8988T (cell line): ENCODE results near the gene COL16A1.

Source experiments
- DNase-seq: peaks from one replicate; pipeline ENCODE4 v3.0.0; 2011

COL16A1 gene

DNA sequence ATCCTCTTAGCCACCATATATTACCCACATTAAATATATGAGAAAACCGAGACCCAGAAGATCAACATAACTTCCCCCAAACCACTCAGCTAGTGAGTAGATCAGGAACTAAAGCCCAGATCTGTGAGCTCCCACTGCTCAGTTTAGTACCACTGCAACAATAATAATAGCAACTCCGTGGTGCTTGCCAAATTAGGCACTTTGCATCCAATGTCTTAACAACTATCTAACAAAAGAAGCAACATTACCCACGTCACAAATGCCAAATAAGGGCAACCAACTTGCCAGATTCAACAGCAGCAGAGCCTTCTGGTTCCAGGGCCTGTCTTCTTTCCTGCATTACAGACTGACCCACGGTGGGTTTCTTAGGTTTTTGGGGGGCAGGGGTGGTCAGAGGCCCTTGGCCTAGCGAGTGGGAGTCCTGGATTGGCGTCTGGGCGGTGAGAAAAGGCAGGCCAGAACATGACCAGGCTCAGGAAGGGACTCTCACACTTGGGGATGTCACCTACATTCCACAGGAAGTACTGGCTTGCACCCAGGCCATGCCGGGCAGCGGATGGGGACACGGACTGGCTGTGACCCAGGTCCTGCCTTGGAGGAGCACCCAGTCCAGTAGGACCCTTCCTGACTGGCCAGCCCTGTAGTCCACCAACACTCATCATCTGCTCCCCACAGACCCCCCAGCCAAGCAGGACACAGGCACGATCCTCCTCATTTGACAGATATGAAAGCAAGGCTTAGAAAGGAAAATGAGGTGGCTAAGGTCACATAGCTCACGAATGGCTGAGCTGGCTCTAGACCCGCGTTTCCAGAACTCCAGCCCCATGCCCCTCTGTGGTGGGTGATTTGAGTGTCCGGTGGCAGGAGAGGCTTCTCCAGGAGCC, 81.7 kb downstream of the COL16A1 start:
- no peak for DNase-seq

DNA sequence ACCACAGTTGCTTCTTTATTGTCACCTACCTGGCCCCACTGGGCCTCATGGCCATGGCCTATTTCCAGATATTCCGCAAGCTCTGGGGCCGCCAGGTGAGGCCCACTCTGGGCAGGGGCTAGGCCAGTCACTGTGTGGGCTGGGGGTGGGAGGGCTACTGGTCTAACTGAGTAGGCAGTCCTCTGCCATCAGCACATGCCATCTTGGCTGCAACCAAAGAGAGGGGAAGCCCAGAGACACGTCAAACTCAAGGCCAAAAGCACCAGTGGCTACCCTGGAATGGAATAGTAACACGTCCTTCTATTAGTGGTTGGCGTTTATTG, 82.4 kb downstream of the COL16A1 start:
- no peak for DNase-seq

DNA sequence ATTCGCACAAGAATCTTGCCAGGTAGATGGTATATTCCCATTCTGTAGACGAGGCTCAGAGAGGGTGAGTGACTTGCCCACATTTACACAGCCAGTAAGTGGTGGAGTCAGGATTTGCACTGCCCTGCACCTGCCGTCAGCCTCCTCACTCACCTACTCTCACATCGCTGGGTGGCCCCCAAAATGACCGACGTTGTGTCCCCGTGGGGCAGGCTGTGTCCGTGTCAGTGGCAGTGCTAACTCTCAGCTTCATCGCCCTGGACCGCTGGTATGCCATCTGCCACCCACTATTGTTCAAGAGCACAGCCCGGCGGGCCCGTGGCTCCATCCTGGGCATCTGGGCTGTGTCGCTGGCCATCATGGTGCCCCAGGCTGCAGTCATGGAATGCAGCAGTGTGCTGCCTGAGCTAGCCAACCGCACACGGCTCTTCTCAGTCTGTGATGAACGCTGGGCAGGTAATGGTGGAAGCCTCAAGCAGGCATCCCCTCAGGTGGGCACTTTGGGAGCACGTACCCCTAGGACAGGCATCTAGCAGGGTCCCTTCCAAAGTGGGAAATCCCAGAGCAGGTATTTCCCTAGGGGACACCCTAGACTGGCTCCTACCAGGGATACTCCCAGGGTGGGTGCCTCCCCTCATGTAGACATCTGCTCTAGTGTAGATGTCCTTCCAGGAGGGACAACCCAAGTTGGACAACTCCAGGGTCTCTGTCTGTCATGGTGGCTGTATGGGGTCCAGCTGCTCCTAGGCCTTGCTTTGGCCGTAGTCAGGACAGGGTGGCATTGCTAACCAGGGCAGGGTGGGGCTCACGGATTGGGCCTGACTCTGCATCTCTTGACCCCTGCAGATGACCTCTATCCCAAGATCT, 83.0 kb downstream of the COL16A1 start:
- no peak for DNase-seq

DNA sequence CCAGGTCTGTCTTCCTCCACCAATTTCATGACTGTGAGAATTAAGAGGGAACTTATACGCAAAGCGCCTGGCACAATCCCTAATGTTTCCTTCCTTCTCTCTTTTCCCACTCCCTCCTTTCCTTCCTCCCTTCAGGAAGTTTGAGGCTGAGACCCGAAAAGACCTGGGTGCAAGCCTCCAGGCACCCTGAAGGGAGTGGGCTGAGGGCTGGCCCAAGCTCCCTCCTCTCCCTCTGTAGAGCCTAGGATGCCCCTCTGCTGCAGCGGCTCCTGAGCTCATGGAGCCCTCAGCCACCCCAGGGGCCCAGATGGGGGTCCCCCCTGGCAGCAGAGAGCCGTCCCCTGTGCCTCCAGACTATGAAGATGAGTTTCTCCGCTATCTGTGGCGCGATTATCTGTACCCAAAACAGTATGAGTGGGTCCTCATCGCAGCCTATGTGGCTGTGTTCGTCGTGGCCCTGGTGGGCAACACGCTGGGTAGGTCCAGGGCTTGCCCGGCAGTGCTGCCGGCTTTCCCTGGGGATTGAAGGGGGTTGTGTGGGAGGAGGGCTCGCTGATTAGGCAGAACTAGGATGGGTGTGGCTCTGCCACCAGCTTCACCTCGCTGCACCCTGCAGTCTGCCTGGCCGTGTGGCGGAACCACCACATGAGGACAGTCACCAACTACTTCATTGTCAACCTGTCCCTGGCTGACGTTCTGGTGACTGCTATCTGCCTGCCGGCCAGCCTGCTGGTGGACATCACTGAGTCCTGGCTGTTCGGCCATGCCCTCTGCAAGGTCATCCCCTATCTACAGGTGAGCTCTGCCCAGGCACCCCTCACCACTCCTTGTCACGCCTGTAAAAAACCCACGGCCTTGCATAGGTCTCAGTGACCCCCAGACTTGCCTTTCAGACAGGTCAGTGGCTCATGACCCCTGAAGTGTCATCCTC, 84.6 kb downstream of the COL16A1 start:
- no peak for DNase-seq

DNA sequence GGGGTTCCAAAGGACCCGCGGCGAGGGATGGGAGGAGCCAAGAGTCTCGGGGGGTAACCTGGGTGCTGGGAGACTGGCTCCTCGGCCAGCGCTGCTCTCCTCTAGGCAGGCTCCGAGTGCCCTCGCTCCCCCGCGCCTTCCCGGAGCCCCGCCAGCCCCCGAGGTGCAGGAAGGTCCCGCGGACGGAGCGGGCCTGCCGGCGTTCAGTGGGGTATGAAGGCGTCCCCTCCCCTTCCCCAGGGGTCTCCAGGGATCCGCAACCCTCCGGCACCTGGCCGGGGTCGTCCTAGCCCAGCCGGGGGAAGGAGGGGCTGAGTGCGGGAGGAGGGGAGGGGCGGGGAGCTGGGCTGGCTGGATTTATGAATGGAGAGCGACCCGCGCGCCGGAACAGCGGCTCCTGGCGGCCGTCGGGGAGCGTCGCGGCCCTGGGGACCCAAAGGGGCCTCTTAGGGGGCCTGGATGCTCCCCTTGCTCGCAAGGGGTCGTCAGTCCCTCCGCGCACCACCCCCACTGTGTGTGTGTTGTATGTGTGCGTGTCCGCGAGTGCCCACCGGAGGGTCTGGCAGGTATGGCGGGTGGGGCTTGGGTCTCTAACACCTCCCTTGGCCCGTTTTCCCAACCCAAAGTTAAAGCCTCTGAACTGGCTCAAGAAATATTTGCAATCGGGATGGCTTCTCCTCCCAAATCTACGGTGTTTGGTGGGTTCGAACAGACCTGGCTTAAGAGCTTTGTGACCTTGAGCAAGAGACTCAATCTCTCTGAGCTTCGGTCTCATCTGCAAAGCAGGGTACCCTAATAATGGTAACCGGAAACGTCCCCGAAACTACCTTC, 85.7 kb downstream of the COL16A1 start:
- peak; percentile 66 for DNase-seq

DNA sequence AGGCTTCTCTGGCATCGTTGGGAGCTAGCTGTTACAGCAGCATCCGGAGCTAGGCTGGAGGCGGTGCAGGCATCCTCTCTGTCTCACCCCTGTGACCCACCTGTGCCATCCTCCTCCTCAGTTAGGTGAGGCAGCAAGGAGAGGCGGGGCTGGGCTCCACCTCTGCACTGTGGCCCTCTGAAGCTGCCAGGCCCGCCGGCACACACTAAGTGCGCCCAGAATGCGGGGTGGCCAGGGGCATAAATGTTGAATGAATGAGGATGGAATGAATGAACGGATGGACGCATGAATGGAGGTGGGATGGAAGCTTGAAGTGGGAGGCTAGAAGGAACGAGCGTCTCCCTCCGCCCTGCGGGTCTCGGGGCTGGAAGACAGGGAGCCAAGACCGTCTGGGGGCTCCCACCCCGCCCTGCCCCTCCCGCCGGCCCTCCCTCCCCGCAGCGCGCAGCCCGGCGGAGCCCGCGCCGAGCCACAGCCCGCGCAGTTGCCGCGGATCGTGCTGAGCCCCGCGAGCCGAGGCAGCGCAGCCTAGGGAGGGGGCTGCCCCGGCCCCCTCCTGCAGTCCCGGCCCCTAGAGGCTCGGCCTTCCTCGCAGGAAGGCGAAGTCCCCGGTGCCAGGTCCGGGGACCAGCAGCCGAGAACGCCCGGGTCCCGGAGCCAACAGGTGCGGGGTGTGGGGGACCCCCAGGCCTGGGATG, 86.5 kb downstream of the COL16A1 start, which contains the start of gene HCRTR1:
HCRTR1 (plus strand) TSS at position 472 of the 698 bp plus-strand sequence. CDS start 1,504 bp downstream, outside the sequence.
- no peak for DNase-seq

DNA sequence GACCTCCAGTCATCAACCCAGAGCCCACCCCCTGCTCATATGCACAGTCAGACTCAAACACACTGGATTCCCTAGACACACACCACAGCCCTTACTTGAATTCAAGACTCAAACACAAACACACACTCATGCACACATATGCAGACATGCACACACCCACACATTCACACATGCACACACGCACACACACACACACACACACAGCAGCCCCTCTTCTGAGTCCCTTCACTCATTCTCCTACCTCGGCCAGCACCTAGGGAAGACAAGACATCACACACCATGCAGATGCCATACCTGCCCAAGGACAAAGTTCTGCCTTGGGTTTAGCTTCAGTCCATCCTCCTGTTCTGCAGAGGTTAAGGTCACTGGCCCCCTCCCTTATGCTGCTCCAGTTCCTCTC, 87.9 kb downstream of the COL16A1 start:
- no peak for DNase-seq

DNA sequence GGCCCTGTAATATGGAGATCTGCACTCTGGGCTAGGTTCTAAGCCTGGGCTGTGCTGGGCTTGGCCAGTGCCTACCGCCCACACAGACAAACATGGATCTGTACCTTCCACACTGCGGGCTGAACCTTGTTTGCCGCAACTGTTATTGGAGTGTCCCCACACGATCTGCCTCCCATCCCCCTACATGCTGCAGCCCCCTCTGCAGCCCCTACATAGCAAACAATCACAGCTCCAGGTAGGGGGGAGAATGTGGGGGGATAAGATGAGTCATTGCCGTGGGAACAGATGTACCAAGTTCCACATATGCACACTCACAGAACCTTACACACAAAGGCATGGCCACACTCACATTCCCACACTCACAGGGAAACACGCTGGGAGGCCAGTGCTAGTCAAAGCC, 88.4 kb downstream of the COL16A1 start:
- no peak for DNase-seq

DNA sequence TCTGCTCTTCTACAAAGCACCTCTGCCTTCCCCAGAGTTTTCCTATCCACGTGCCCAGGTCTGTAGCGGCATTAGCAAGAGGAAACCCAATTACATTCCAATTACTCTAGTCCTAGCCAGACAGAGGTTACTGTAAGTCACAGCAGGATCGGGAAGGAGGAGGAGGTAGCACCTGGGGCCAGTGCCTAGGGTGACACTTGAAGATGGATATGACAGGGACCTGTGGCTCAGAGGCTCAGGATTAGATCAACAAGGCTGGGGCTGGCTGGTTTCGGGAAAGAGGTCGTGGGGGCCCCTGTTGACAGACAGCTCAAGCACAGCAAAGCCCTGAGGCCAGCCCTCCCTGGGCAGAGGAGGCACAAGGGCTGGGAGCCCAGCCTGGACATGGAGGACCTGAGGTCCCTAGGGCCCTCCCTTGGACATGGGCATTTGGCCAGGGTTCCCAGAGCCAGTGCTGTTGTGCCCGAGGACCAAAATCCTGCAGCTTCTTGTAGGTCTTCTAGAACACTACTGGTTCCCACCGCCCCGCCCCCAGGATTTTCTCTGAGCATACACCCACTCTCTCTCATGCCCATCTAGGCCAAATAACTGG, 89.3 kb downstream of the COL16A1 start:
- no peak for DNase-seq

DNA sequence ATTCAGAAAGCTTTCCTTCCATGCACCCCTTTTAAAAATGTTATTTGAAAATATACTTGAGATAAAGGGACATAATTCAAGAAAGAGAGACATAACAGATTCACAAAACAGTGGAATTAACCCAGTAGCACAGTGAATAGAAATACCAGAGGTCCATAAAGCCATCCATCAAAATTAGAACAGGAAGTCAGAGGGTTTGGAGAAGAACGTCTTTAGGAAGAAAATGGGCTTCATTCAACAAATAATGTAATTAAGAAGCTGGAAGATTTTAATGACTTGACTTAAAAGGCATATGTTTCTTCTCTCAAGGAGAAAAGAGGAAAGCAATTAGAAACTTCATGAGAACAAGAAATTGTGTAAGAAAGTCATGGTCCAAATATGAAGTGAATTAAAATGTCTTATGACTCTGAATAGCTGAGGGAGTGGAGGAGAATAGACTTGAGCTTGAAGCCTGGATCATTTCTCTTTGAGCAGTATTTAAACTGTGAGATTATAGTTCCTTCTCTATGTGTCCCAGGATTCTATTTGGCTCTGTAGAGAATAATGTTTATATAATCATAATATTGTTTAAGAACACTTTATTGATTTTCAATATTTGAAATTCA, 94.2 kb downstream of the COL16A1 start:
- no peak for DNase-seq

DNA sequence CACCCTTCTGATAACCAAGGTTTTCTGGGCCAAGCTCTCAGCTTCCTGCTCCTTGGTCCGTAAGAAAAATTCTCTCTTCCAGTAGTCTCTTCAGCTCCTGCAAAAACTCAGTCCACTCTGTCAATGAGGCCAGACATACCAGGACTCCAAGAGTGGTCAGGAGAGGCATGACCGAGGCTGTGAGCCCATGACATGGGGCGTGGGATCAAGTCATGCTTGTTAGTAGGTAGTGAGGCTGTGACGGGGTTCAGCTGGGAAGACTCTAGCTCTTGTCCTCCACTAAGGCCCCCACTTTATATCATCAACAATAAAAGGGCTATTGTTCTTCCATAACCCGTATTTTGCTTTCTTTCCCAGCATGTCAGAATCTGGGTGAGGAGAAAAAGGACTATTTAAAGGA, 96.5 kb downstream of the COL16A1 start:
- DNase-seq: no peak

DNA sequence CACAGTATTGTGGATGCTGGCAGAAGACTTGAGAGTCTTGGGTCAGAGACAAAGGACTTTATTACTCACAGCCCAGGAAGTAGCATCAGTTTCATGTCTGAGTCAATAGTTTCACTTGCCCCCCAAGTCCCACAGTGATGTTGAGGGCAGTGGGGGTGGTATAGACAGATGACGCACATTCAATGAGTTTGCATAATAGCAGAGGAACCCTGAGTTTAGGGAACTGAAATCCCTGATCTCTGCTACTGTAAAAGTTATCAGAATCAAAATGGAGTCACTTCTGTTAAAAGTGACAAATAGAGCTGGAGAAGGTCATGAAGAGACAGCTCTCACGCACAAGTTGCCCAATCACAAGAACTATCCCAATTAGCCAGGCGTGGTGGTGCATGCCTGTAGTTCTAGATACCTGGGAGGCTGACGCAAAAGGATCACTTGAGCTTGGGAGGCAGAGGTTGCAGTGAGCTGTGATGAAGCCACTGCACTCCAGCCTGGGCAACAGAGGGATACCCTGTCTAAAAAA, 97.8 kb downstream of the COL16A1 start:
- DNase-seq: no peak
